Measurements from ENCODE around the gene ARL15.

ARL15 gene

DNA sequence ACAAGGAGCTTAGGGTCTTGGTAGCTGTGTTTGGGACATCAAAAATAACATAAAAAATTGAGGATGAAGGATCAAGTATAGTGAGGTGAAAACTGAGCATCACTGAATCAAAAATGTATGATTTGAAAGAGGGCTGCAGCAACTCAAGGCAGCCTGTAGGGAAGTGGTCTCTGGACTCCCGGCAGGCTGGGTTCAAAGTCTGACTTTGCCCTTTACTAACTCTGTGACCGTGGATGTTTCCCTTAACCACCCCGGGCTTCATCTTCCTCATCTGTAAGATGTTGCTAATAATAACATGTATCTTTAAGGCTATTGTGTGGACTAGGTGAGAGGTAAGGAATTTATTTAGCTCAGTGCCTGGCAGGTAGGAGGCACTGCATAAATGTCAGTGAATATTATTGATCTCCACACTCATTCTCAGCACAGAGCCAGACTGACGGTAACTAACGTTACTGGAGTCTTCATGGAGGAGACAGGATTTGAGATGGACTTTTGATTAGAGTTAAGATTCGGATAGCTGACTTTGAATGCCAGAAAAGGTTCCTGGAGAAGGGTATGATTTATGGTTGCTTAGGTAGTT lies 382.6 kb downstream of the ARL15 start:
- no peak for DNase-seq

DNA sequence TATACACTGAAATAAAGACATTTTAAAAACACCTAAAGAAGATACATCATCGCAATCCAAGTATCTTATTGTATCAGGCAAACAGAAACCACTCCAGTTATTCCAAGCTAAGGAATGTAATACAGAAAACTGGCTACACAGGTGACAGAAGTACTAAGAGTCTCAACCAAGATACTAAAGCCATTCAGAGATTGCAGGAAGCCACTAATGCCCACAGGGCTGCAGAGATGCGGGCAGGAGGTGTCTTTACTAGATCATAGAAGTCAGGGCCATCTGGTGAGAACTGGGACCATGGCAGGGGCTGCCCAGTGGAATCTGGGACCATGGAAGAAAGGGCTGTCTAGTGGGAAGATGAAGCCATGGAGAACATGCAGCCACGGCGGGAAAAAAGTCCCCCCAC lies 384.3 kb downstream of the ARL15 start:
- no peak for DNase-seq

DNA sequence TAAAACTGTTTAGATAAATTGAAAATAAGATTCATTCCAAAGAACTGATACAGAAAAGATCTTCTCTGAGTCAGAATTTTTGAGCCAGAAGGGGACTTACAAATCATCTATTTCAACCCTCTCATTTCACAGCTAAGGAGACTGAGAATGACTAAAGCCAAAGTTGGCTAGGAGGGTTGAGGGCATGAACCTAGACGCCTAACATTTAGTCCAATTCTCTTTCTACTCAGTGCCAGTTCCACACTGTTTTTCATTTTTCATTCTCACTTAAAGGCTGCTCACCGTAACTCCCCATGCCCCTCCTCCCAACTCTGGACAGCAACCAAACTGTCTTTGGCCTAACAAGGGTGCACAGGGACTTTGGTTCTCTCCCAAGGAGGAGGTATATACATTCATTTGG lies 386.0 kb downstream of the ARL15 start:
- DNase-seq, result no peak

DNA sequence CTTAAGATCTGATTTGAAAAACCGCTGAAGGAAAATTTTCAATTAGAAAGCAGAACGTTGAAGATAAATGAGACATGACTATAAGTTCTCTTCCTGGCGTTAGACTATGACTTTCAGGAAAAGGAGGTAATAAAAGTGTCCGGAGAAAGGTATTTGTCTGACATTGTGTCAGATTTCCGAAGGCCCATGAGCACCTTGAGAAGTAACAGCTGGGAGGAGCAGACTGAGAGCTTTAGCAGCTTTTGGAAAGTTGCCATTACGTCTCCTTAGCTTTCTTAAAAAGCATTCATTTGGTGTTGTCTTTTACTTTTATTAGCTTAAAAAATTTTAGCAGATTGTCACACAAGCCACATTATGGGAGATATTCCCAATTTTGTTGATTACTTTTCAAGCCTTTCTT lies 386.4 kb downstream of the ARL15 start:
- DNase-seq, result no peak

DNA sequence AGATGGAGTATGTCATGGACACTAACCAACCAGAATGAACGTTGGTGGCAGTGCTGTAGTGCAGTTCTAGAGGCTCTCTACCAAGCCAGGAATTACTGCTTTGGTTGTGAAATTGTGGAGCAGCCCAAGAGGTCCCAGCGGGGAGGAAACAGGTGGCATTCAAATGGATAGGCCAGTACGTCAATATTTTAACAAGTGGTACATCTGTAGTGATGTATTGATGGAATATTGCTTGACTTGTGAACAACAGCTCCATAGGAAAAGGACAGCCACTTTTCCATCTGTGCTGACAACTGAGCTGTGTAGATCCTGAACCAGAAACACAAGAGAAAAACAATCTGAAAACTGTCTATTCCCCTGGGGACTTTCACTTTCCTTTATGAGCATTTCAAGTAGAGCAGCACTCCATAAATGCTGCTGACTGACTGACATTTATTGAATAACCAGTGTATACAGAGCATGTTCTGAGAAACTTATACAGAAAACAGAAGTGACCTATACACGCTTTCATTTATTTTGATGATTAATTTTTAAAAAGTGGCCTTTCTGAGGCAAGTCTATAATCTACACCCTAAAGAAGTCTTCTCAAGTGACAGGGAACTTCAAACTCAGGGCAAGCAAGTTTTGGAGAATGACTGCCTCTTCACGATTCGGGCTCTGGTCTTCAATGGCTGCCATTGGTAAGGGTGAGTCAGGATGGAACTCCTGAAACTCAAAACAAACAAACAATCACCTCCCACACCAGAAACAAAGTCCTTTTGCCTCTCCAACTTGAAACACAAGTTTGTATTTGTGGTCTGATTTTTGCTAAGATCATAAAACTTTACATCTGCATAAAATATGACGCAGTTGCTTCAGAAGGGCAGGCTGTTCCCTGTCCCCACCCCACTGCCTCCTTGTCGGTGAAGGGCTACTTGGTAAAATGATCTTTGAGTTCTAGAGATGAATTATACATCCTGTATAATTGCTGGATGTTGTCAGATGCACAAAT lies 387.6 kb downstream of the ARL15 start:
- no peak for DNase-seq

DNA sequence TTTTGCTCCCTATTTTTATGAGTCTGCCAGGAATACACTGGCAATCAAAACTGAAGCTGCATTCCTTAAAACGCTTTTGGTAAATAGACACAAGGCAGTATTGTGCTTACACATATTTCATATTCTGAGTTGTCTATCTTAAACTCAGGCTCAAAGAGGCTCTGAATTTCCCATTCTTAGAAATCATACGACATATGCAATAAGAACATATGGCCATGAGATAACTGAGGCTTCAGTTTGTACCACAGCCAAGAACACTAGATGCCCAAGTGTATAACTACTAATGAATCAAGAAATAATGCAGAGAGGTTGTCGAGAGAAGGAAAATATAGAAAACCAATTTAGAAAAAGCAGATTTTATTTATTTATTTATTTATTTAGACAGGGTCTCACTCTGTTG lies 392.5 kb downstream of the ARL15 start:
- no peak for DNase-seq

DNA sequence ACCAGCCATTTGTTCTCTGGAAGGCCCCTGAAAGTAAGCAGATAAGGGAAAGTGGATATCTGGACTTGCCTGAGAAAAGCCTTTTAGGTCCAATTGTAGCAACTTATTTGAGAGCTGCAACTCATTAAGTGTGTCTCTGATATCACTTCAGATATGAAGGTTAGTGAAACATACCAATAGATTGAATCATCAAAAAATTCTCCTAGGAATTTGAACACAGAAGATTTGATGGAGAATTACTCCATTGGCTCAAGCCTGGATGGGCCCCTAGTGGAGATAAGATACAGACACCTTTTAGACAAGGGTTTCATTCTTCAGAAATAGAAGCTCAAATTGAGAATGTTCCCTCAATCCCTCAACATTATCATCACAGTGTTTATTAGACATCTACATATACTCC lies 393.3 kb downstream of the ARL15 start:
- no peak for DNase-seq

DNA sequence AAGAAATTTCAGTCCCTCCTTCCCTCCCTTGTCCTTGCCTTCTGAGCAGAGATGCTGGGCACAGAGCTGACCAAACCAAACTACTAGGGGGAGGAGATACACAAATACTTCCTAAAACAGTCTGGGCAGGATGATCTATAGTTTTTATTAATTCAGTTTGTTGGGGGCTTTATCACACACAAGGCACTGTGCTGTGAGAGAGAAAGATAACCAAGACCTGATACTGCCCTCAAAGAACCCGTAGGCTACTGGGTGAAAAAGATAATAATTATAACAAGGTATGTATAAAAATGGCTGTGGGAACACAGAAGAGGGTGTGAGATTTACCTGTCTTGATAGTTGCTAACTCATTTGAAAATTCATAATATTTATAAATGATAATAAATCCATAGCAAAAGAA lies 395.3 kb downstream of the ARL15 start:
- DNase-seq, result no peak

DNA sequence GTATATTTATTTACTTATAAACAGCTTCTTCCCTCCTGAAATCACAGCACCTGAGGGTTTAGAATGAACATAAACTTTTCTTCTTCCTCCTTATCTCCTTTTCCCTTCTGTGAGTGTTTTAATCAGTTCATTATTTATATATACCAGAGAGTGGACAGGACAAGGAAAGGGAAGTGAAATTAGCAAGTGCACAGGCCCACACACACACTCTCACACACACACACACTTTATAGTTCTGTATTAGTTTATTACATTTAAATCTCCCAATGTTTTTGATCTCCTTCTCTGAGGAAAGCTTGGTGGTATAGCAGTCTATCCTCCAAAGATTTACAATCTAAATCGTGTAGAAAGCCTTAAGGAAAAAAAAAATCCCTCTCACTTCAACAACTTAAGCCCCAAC lies 396.4 kb downstream of the ARL15 start:
- DNase-seq, result no peak

DNA sequence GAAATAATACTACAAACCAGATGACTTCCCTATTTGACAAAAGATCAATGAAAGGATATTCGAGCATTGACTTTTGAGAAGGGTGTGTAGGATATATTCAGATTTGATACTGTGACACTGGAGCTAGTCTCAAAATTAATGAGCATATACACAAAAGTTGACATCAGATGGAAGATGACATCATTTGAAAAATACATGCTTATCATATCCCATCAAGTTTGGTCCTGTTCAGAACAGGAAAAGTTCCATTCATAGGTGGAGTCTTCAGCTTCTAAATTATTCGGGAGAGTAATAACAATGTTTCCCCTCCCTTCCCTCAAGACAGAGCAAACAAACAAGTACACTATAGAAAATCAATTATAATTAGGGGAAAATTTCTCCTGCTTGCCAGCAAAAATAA lies 401.6 kb downstream of the ARL15 start:
- no peak for DNase-seq

DNA sequence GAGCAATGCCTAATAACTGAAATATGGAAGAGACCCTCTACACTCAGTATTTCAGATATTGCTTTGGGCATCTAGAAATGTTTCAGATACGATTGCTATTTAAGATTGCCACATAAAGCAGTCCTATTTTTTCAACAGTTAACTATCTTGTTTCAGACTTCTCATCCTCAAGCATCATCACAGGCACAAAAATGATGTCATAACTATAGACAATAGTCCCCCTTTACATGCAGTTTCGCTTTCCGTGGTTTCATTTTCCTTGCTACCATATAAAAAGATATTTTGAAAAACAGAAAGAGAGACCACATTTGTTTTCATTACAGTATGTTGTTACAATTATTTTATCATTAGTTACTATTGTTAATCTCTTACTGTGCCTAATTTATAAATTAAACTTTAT lies 402.5 kb downstream of the ARL15 start:
- no peak for DNase-seq

DNA sequence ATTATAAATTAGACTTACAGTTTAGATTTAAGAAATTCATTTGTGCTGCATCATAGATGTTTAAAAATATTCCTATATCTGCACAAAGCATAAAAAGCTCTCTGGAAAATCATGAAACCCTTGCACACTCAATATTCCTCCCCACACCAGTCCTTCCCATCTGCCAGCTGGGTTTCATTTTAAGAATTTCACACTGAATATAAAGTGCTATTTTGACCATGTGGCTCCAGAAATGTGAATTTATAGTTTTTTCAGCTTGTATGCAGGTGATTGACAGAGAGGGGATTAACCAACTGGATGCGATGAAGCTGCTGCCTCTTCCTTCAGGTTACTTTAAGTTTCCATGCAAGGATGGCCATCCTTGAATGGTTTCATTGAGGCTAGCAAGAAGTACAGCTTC lies 403.6 kb downstream of the ARL15 start:
- no peak for DNase-seq

DNA sequence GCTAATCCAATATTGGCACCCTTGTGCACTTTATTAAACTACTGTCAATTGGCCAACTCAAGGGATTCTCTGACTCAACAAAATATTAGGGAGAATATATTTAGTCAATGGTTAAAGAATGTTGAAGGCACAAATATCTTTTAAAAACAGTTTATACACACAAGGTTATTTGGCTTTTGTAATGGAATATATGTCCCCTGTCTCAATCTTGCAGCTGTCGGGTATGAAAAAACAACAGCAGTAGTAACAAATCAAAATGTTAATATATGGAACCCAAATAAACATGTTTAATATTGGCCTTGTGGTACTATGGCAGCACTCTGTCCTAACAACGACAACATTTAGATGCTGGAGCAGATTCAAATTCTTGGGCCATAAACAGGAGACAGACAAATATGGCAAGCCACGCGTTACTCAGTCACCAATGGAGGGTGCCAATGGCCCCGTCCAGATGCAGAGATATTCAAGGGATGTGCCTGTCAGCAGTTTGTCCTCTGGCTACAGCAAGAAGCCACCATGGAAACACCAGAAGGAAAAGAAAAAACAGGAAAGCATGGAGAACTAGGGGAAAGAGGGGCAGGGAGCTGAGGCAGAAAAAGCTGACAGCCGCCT lies 408.0 kb downstream of the ARL15 start:
- DNase-seq, result no peak

DNA sequence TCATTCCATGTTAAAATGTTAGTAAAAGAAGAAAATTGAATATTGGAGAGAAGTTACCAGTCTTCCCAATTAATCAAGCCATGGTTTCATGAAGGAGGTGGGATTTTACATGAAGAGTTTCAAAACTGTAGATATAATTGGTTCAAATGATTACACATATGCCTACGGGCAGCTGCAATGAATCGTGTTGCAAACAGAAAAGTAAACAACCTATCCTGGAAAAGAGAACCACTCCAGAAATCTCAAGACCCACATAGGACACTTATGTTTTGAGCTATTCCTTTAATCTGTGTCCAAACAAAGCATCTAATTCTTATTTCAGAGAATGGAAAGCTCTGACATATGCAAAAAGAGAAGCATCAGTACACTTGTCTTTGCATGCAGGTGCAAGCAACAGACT lies 409.7 kb downstream of the ARL15 start:
- DNase-seq, result no peak

DNA sequence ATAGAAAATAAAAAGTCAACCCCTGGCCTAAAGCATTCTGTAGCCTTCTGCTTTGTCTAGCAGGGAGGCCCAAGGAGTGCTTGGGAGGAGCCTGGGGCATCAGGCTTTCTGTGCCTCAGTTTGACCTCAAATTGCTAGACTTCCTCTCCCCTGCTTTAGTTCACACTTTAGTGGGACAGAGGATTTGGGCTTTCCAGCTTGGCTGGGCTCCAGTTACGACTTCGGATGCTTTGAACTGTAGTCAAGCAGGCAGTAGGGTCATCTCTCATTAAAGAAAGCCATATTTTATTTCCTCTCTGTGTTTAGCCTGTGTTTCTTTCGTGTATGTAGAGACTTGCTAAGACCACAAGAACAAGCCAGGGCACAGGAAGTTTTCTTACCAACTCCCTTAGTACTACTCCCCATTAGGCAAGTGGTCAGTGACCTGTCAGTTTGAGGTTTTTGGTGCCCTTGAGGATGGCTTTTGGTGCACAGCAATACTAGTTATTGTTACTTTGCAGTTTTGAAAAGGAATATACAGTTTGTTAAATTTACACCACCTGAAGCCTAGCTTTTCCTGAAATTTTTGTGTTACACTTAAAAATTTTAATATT lies 415.2 kb downstream of the ARL15 start:
- DNase-seq, result no peak

DNA sequence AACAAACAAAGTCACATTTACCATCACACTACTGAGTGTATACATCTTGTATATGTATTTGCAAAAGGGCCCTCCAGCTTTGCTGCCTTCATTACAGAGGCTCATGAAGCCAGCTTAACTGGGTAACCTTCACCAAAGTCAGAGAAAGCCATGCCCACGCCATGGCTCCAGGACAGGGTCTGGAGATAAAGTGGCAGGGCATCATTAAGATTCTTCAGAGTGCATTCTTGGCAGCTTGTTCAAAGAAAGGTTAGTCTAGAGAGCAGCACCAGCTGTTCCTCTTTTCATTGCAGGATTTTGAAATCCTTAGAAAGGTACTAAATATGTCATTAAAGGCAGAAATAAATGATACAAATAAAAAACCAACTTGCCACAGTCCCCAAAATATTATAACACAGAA lies 416.7 kb downstream of the ARL15 start:
- no peak for DNase-seq

DNA sequence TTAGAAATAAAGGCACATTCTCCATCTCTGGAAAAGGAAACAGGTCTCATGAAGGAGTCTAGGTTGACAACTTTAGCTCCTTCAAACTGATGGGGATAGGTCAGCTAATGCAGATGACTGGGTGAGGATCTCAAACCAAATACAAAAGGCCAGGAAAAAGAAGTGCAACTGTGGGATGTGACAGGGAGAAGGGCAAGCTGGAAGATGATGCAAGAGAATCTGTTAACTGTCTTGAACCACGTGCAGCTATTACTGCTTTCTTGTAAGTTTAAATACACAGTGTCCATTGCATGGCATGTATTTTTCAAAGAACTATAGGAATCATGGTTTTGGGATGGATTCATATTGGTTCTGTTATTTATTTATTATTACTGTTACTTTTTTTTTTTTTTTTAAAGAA lies 418.1 kb downstream of the ARL15 start:
- DNase-seq, result no peak

DNA sequence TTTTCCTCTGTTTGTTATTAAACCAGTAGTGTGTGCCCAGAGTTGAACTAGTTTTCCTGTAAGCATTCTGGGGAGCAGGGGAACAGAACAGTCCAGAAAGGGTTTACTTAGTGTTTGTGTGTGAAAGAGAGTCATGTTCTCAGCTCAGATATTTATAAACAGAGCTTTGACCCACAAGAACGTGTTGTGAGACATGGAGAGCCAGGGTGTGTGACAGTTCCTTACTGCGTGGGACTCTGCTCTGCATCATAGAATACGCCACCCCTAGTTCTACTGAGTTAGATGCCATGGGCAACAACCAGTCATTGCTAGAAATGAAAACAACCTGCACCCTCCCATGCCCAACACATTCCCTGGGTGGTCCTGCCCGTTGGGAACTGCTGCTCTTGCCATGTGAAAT lies 419.2 kb downstream of the ARL15 start:
- no peak for DNase-seq

DNA sequence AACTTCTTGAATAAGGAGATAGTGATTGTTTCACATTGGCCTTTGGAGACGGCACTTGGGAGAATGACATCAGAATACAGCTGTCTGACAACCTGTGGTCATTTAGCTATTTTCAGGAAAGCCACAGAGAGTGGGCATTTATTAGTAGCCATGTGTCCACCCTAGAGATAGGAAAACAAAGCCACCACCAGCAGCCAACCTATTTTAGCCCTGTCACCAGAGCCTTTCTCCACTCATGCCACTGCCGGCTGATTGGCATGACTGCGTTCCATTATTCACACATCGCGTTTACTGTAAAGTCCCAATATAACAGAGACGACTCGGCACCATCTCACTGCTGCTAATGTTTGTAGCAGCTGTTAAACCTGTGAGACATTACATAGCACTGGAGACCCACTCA lies 419.9 kb downstream of the ARL15 start:
- DNase-seq, result no peak

DNA sequence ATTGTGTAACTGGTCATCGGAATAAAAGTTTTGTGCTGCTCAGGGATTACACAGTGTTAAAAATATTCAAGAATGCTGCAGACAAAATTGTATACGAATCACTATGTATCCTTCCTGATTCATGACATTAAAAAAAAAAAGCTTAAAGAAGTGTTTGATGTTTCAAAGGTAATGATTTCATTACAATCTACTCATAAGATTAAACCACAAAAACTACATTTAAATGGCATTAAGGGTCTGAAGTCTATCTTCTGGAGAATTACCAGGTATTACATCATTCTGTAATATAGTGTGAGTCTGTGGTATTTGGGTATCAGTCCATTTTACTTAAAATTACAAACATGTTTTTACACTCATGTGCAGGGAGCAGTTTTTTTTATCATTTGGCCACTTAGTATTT lies 425.5 kb downstream of the ARL15 start:
- no peak for DNase-seq

DNA sequence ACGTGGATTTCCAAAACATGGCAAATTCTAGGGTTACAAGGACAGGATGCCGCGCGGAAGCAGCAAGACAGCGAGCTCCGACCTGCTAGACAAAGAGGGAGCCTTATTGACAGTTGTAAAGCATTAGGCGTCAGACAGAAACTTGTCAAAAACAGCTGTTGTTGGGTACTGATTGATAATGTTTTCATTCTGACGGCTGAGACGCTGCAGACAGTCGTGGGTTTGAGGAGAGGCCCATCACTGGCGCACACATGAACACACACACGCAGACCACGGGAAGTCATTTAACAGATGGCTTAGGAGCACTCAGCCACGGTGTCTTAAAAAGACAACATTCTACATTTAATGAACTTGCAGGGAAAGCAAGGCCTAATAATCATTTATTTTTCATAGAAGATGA lies 426.0 kb downstream of the ARL15 start:
- DNase-seq, result no peak

DNA sequence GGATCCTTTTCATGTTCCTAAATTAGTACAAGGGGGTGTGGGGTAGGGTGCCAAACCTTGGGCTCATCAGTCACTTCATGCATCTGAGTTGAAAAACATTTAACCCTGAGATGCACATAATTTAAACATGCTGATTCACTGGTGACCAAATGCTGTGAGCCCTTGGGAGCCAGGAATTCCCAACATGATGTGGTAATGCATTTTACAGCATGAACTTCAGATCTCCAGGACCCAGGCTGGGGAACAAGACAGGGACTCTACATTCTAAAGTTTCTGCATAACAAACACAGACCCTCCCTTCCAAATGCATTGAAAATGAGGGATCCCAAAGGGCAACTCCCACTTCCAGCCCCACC lies 427.7 kb downstream of the ARL15 start:
- DNase-seq, result no peak

DNA sequence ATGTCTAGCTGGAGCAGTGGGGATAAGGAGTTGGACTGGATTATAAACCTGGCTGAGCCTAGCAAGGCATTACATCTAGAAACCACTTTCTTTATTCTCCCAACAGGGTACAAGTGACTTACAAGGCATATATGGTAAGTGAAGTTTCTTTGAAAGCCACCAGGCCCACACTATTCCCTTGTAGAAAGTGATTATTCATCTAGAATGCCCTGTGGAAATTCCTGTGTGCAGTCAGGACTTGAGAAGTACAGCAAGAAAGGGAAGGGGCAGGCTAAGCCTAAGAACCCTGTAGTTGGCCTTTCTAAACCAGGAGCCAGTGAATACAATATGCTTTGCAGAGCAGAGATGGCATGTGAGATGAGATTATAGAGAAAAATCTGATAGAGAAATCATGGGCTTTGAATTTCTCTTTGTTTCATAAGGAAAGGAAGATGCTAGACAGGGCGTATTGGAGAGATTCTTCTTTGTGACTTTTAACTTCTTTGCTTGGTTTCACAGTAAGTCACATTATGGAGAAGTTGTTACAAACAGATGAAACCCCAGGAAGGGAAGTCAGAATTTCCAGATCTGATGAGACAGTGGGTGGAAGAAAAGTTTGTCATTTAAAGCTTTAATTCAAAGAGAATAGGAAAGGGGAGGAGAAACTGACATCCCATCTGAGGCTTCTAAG lies 428.2 kb downstream of the ARL15 start:
- no peak for DNase-seq

All from CD4-positive, alpha-beta T cell treated with Interleukin-15 for 1 hour (primary cell).